ENCODE results near the gene FBXO42.

DNA sequence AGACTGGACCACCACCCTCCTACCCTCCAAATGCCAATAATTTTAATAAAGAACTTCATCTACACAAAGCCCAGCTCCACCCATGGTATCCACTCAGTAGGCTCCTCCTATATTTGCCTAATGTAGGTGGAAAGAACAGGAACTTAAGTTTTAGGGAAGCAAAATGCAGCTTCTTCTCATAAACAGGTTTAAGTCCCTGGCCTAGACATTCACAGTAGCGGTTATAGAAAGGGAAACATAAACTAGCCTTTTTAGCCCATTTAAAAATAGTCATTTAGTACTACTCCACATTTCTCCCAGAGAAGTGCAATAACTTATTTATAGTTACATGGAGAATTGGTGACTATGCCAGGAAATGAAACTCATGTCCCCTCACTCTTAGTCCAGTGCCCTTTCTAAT lies 58.7 kb downstream of the FBXO42 start:
- no peak for TF ChIP-seq EZH2 (IDR thresholded peaks at IDR 0.05; ENCODE audit: insufficient read depth, low read length)
- TF ChIP-seq, protein P1, sequence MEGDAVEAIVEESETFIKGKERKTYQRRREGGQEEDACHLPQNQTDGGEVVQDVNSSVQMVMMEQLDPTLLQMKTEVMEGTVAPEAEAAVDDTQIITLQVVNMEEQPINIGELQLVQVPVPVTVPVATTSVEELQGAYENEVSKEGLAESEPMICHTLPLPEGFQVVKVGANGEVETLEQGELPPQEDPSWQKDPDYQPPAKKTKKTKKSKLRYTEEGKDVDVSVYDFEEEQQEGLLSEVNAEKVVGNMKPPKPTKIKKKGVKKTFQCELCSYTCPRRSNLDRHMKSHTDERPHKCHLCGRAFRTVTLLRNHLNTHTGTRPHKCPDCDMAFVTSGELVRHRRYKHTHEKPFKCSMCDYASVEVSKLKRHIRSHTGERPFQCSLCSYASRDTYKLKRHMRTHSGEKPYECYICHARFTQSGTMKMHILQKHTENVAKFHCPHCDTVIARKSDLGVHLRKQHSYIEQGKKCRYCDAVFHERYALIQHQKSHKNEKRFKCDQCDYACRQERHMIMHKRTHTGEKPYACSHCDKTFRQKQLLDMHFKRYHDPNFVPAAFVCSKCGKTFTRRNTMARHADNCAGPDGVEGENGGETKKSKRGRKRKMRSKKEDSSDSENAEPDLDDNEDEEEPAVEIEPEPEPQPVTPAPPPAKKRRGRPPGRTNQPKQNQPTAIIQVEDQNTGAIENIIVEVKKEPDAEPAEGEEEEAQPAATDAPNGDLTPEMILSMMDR (IDR thresholded peaks at IDR 0.05; ENCODE audit: insufficient read depth, low read depth, low read length), result no peak

All from astrocyte (in vitro differentiated cells and primary cell).